Panc1 (cell line): ENCODE data around the gene ARHGEF26. TPM values are rescaled to one million over a fixed set of nuclear protein-coding genes. Genes with fewer than 3 reads are reported as not detected.

Experiments
- ATAC-seq: fragments of 200-7000 bp; cut with Tn5 transposase; 2 replicates; pipeline ENCODE4 v1.9.1; 2020; ENCODE audit warnings: mild to moderate bottlenecking, moderate library complexity
- BruUV-seq: library from RNA; stranded (reverse); fragments of 400-500 nt; replicated peaks from 2 replicates; lab custom pipeline; 2021; lab: Mats Ljungman, UMichigan
- CTCF ChIA-PET: fragments of 300-600 bp; sonication (Branson Sonifier 250); formaldehyde crosslinking; loops from one replicate; lab custom pipeline; 2022; ENCODE audit warnings: antibody characterized with exemption; lab: Charles Lee
- POLR2A ChIA-PET: fragments of 300-600 bp; sonication (Branson Sonifier 250); formaldehyde crosslinking; loops from one replicate; lab custom pipeline; 2022; ENCODE audit warnings: antibody characterized with exemption; lab: Charles Lee
- DNase-seq: peaks from one replicate; pipeline ENCODE4 v3.0.0-alpha.2; 2010; ENCODE audit warnings: low read depth, low spot score
- H3K27ac ChIP-seq: 2 replicates; pipeline ENCODE4 v1.5.1; 2011; ENCODE audit warnings: mild to moderate bottlenecking, low read length, inconsistent platforms
- H3K27me3 ChIP-seq: fragments of 200-500 bp; sonication (Bioruptor generic); 2 replicates; pipeline ENCODE4 v1.6.0; 2014; ENCODE audit warnings: low read length, inconsistent platforms; ENCODE audit not compliant: control insufficient read depth, insufficient read depth
- H3K36me3 ChIP-seq: fragments of 200-500 bp; sonication (Bioruptor generic); 2 replicates; pipeline ENCODE4 v1.5.1; 2014; ENCODE audit warnings: inconsistent platforms, mild to moderate bottlenecking, low read length, moderate library complexity; ENCODE audit not compliant: control insufficient read depth, insufficient read depth
- H3K4me1 ChIP-seq: 2 replicates; pipeline ENCODE4 v1.5.1; 2011; ENCODE audit warnings: inconsistent platforms, mild to moderate bottlenecking, low read length, moderate library complexity; ENCODE audit not compliant: control insufficient read depth, insufficient read depth
- H3K4me3 ChIP-seq, 2 experiments: 2 replicates each; pipeline ENCODE4 v1.5.1; 2011 to 2012; ENCODE audit warnings: low read depth in 2 of 2, low read length in 2 of 2, mild to moderate bottlenecking in 2 of 2, inconsistent platforms in 1 of 2, moderate library complexity in 1 of 2
- H3K9me3 ChIP-seq: fragments of 200-500 bp; sonication (Bioruptor generic); 2 replicates; pipeline ENCODE4 v1.5.1; 2014; ENCODE audit warnings: low read depth, mild to moderate bottlenecking, inconsistent platforms, low read length, moderate library complexity; ENCODE audit not compliant: control insufficient read depth, insufficient read depth
- POLR2AphosphoS5 ChIP-seq: IDR thresholded peaks from 2 replicates; pipeline ENCODE4 v1.6.1; 2012; ENCODE audit warnings: mild to moderate bottlenecking, low read depth, low read length, moderate library complexity
- SIN3A ChIP-seq: IDR thresholded peaks from 2 replicates; pipeline ENCODE4 v1.6.1; 2012; ENCODE audit warnings: low read depth, mild to moderate bottlenecking, low read length, moderate library complexity, borderline replicate concordance; ENCODE audit not compliant: insufficient read depth
- TCF7L2 ChIP-seq: IDR thresholded peaks from 2 replicates; pipeline ENCODE4 v1.6.1; 2011; ENCODE audit warnings: mild to moderate bottlenecking, low read depth, low read length, inconsistent platforms
- in situ Hi-C: cut with HindIII; loops from 2 replicates; pipeline ENCODE4 v1.10.0; 2016; ENCODE audit warnings: low sequenced_read_pairs, low pct_unique_long_range_greater_than_20kb
- intact Hi-C: fragments of 100-400 bp; cut with micrococcal nuclease; formaldehyde crosslinking; loops from one replicate; pipeline ENCODE4 v1.10.0; 2022; ENCODE audit not compliant: unreplicated experiment
- total RNA-seq: library from RNA; stranded (reverse); gene quantifications from one replicate; pipeline ENCODE4 v1.2.1, GENCODE V29; 2021; ENCODE audit not compliant: unreplicated experiment
- TF ChIP-seq, protein P1 (sequence below), 2 experiments: IDR thresholded peaks; 2 replicates each; pipeline ENCODE4 v1.6.1; 2011 to 2012; ENCODE audit warnings: low read depth in 2 of 2, control low read depth in 1 of 2, low read length in 1 of 2, mild to moderate bottlenecking in 1 of 2, moderate library complexity in 1 of 2; ENCODE audit not compliant: insufficient read depth in 1 of 2
- TF ChIP-seq, protein P2 (sequence below): fragments of 450-650 bp; IDR thresholded peaks from 2 replicates; pipeline ENCODE4 v1.5.1; 2017; ENCODE audit warnings: mild to moderate bottlenecking

Gene ARHGEF26
- total RNA-seq, 1 experiment from 2014 or later: 2.0 TPM

DNA sequence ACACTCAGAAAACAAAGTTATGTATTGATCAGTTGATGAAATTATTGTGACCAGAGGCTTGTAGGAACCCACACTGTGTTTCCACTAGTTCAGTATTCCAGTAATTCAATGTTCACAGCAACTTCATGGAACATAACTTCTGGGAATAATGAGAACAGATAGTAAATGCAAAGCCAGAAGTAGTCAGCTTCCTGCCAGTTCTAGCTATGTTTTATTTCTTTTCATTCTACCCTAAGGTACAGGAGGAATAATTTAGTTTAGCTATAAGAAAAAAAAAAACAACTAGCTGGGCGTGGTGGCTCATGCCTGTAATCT is 48.6 kb downstream of the ARHGEF26 start:
- in situ Hi-C loops (no loop called here), intact Hi-C loops (no loop called here)
- Histone ChIP-seq H3K4me1 (no peaks in the 10 kb centered on the region), H3K36me3 (no peaks in the 10 kb centered on the region), H3K4me3 (no peak overlapping the region), H3K9me3 (no peaks in the 10 kb centered on the region), H3K27ac (no peak overlapping the region), H3K27me3 (no peaks in the 10 kb centered on the region)
- DNase-seq (no peak), ATAC-seq (no peak)
- POLR2A ChIA-PET: interaction anchor here (0.6 kb wide), 1 partner anchor 374 kb away, joined by 7 read pairs; no protein-coding TSS in a partner anchor
- TF ChIP-seq, protein P1, sequence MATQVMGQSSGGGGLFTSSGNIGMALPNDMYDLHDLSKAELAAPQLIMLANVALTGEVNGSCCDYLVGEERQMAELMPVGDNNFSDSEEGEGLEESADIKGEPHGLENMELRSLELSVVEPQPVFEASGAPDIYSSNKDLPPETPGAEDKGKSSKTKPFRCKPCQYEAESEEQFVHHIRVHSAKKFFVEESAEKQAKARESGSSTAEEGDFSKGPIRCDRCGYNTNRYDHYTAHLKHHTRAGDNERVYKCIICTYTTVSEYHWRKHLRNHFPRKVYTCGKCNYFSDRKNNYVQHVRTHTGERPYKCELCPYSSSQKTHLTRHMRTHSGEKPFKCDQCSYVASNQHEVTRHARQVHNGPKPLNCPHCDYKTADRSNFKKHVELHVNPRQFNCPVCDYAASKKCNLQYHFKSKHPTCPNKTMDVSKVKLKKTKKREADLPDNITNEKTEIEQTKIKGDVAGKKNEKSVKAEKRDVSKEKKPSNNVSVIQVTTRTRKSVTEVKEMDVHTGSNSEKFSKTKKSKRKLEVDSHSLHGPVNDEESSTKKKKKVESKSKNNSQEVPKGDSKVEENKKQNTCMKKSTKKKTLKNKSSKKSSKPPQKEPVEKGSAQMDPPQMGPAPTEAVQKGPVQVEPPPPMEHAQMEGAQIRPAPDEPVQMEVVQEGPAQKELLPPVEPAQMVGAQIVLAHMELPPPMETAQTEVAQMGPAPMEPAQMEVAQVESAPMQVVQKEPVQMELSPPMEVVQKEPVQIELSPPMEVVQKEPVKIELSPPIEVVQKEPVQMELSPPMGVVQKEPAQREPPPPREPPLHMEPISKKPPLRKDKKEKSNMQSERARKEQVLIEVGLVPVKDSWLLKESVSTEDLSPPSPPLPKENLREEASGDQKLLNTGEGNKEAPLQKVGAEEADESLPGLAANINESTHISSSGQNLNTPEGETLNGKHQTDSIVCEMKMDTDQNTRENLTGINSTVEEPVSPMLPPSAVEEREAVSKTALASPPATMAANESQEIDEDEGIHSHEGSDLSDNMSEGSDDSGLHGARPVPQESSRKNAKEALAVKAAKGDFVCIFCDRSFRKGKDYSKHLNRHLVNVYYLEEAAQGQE (IDR thresholded peaks at IDR 0.05; ENCODE audit: insufficient read depth in 1 of 2, low read depth in 2 of 2, low read length in 1 of 2): no peak
- CTCF ChIA-PET: no interaction called here
- BruUV-seq: no TSS peak

DNA sequence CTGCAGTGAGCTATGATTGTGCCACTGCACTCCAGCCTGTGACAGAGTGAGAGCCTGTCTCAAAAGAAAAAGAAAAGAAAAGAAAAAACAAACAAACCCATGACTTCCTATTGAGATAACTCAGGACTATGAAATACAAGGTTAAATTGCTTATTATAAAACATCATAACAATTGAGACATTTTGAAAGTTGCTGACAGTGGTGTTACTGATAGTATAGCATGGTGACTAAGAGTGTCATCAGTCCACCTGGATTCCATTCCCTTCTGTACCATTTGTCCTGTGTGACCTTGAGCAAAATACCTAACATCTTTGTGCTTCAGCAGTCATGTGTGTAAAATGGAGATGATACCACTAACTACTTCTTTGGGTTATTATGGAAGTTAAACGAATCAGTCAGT is 49.1 kb downstream of the ARHGEF26 start:
- Histone ChIP-seq H3K27ac (no peak overlapping the region), H3K4me3 (no peak overlapping the region), H3K4me1 (no peaks in the 10 kb centered on the region), H3K9me3 (no peaks in the 10 kb centered on the region), H3K27me3 (no peaks in the 10 kb centered on the region), H3K36me3 (no peaks in the 10 kb centered on the region)
- in situ Hi-C loops: no loop called here
- ChIA-PET CTCF (no interaction called here), POLR2A (no interaction called here)
- ATAC-seq (no peak), DNase-seq (no peak)
- BruUV-seq: no TSS peak
- intact Hi-C loops: no loop called here
- no peak for TF ChIP-seq SIN3A
- TF ChIP-seq, protein P2, sequence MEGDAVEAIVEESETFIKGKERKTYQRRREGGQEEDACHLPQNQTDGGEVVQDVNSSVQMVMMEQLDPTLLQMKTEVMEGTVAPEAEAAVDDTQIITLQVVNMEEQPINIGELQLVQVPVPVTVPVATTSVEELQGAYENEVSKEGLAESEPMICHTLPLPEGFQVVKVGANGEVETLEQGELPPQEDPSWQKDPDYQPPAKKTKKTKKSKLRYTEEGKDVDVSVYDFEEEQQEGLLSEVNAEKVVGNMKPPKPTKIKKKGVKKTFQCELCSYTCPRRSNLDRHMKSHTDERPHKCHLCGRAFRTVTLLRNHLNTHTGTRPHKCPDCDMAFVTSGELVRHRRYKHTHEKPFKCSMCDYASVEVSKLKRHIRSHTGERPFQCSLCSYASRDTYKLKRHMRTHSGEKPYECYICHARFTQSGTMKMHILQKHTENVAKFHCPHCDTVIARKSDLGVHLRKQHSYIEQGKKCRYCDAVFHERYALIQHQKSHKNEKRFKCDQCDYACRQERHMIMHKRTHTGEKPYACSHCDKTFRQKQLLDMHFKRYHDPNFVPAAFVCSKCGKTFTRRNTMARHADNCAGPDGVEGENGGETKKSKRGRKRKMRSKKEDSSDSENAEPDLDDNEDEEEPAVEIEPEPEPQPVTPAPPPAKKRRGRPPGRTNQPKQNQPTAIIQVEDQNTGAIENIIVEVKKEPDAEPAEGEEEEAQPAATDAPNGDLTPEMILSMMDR: no peak

DNA sequence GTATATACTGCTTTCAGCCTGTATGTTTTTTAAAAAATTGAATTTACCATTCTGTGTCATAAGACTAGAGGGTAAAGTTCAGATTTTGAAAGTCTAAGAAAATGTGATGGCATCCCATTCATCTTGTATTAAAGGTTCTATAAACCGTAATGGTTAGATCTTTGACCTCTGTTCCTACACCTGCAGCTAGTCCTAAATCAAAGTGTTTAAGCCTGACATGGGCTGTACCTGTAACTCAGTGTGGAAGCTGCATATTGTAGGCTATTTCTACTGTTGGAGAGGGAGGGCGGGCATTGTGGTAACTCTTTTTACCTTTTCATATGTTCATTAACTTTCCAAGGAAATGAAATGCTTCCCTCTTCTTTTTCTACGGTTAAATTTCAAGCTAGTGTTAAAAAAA is 53.9 kb downstream of the ARHGEF26 start:
- CTCF ChIA-PET: no interaction called here
- no TSS peak for BruUV-seq
- Histone ChIP-seq H3K36me3 (no peaks in the 10 kb centered on the region), H3K27ac (no peak overlapping the region), H3K4me3 (no peak overlapping the region), H3K9me3 (no peaks in the 10 kb centered on the region), H3K27me3 (no peaks in the 10 kb centered on the region), H3K4me1 (no peaks in the 10 kb centered on the region)
- no peak for ATAC-seq
- in situ Hi-C loops: no loop called here
- TF ChIP-seq, protein P1 (IDR thresholded peaks at IDR 0.05; ENCODE audit: insufficient read depth in 1 of 2, low read depth in 2 of 2, low read length in 1 of 2): no peak
- no peak for TF ChIP-seq TCF7L2
- no peak for TF ChIP-seq POLR2AphosphoS5
- TF ChIP-seq SIN3A: no peak
- TF ChIP-seq, protein P2: no peak
- DNase-seq: no peak
- POLR2A ChIA-PET: no interaction called here
- intact Hi-C loops: no loop called here
